Lung microvascular endothelial cell (primary cell): ENCODE data around the gene KRTAP11-1. TPM values are rescaled to one million over a fixed set of nuclear protein-coding genes. Genes with fewer than 3 reads are reported as not detected.
A peak's percentile ranks its signal among the peaks of the same experiment; 100 is the strongest.

Experiments used
- DNase-seq, 2 donors: peaks; one replicate each; pipeline versions ENCODE4 v3.0.0 to v3.0.0-alpha.2; 2010; ENCODE audit warnings: low read depth in 2 of 2
- total RNA-seq: library from RNA; depleted of rRNA; stranded (reverse); fragments of >200 nt; gene quantifications from 2 replicates; pipeline ENCODE4 v1.2.1, GENCODE V29; 2014

KRTAP11-1 gene, protein sequence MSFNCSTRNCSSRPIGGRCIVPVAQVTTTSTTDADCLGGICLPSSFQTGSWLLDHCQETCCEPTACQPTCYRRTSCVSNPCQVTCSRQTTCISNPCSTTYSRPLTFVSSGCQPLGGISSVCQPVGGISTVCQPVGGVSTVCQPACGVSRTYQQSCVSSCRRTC
- total RNA-seq: not detected in 2 replicates

DNA sequence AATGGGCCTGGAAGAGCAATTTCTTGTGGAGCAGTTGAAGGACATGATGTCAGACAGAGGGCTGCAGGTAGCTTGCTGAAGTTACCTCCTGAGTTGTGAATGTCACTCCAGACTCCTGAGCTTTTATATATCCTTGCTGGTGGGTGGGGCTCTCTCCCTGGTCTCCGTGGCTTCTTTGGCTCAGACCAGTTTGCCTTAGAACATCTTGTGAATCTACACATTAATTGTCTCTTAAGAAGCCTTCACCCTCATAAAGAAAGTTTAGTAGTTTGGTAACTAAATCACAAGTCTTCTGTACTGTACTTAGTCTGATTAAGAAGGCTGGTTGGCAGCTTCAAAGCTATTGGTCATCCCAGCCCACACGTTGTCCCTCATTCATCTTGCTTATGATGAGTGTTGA is at the start of gene KRTAP11-1:
Gene KRTAP11-1 (minus strand): TSS at position 101 of the 400 bp plus-strand sequence. CDS start 56 bp downstream, at position 45.
- DNase-seq: no peak

GRCh38 chr21:30924146-30924700 is 42.8 kb upstream of the KRTAP11-1 start:
- no peak for DNase-seq

GRCh38 chr21:30921129-30921528 is 39.7 kb upstream of the KRTAP11-1 start:
- DNase-seq: no peak

DNA sequence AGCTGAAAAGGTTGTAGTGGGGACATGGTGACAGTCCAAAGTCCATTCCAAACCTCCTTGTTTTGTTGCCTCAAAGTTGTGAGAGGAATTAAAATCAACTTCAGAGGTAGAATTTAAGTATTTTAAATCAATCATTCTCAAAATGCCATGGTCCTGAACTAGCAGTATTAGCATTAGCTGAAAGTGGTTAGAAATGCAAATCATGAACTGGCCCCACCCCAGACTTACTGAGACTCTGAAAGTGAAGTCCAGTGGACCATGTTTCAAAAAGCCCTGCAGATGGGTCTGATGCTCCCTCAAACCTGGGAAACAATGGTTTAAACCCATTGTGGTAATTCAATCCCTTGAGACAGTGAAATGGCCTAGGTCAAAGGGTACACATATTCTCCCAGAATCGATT is 36.2 kb upstream of the KRTAP11-1 start:
- DNase-seq: no peak

GRCh38 chr21:30900881-30901280 is 19.5 kb upstream of the KRTAP11-1 start:
- DNase-seq: no peak

- no peak for DNase-seq
Measured at GRCh38 chr21:30882866-30883597, 1.7 kb upstream of the KRTAP11-1 start.

GRCh38 chr21:30880914-30881313 is 466 bp downstream of the KRTAP11-1 start:
- no peak for DNase-seq

GRCh38 chr21:30874526-30874925 is 6.9 kb downstream of the KRTAP11-1 start:
- no peak for DNase-seq

DNA sequence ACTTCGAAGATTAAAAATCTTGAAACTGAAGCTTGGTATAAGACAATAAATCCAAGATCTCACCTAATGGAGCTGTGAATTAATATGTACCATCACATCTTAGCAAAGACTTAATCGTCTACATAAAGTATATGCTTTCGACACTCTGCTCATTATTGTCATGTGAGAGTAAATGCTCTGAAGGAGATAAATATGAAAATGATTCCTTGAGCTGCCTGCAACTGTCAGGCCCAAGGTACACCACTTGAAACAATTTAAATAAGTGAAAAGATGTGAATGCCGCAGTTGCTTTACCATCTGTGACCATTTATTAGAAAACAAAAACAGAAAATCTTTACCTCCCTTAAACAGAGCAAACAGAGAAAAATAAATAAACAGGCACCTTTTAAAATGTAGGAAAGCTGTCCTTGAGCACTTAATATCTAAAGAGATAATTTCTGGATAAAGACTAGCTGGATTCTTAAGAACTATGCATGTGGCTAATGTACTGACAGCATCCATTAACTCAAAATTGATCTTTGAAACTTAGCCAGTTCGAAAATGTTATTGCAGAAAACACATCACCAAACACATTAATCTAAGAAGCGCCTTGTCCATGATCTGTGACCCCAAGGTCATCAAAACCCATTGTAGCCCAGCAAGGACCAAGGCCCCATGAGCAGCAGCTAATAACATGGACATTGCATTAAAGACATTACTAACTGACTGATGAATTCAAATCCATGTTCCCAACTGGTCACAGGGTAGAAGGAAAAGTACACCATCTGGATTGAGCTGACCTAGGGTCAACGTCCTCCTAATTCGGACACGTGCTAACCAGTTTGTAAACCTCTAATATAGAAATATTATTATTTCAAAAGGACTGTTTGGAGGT is 33.5 kb downstream of the KRTAP11-1 start:
- DNase-seq: no peak

GRCh38 chr21:30842990-30843389 is 38.4 kb downstream of the KRTAP11-1 start:
- no peak for DNase-seq

DNA sequence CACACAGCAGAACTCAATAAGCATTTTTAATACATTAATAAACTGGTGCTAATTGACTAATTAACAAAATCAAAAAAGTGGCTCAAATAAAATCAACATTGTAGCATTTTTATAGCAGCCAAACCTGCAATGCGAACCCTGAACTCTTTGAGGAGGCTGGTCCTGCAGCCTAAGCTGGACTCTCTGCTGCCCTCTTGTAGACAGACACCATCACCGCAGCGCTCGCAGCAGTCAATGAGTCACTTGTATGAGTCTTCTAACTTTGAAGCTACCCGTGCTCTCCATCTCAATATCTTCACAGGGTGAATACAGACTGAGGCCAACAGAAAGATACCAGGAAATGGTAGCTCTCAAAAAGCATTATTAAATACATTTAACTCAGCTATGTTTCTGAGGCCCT is 42.1 kb downstream of the KRTAP11-1 start:
- peak in 1 of 2 donors; percentile 7 for DNase-seq

- no peak for DNase-seq
Measured at GRCh38 chr21:30838536-30838935, 42.8 kb downstream of the KRTAP11-1 start.

- peak; percentile 2 to 5 for DNase-seq
Measured at GRCh38 chr21:30831194-30831765, 50.1 kb downstream of the KRTAP11-1 start.

Other genes starting within 250 kb of the KRTAP11-1 start
- not detected in 2 replicates for gene KRTAP20-2, start 246.4 kb downstream of the KRTAP11-1 start, total RNA-seq
- gene KRTAP20-3, start 238.7 kb downstream of the KRTAP11-1 start, total RNA-seq: not detected in 2 replicates
- gene KRTAP21-3, start 162.8 kb downstream of the KRTAP11-1 start, total RNA-seq: not detected in 2 replicates
- not detected in 2 replicates for gene KRTAP21-2, start 134.3 kb downstream of the KRTAP11-1 start, total RNA-seq
- not detected in 2 replicates for gene KRTAP21-1, start 126.2 kb downstream of the KRTAP11-1 start, total RNA-seq
- gene KRTAP8-1, start 68.3 kb downstream of the KRTAP11-1 start, total RNA-seq: not detected in 2 replicates
- not detected in 2 replicates for gene KRTAP7-1, start 51.8 kb downstream of the KRTAP11-1 start, total RNA-seq
- gene KRTAP19-8, start 156.9 kb upstream of the KRTAP11-1 start, total RNA-seq: not detected in 2 replicates